Trophoblast cell (in vitro differentiated cells and primary cell): Measurements from ENCODE around the gene CDCA8.

Experiments used
- DNase-seq, 2 donors: peaks; one replicate each; pipeline ENCODE4 v3.0.0-alpha.2; 2016
- H2AFZ ChIP-seq: 2 replicates; pipeline ENCODE4 v1.6.1; 2013; ENCODE audit warnings: low read length, moderate library complexity, mild to moderate bottlenecking; ENCODE audit not compliant: insufficient read depth, poor library complexity
- H2AK5ac ChIP-seq: 2 replicates; pipeline ENCODE4 v1.6.1; 2013; ENCODE audit warnings: mild to moderate bottlenecking, low read length
- H2BK120ac ChIP-seq: 2 replicates; pipeline ENCODE4 v1.6.1; 2013; ENCODE audit warnings: low read length, mild to moderate bottlenecking, moderate library complexity; ENCODE audit not compliant: insufficient read depth, poor library complexity
- H2BK12ac ChIP-seq: 2 replicates; pipeline ENCODE4 v1.6.1; 2013; ENCODE audit warnings: mild to moderate bottlenecking, low read length, moderate library complexity
- H2BK5ac ChIP-seq: 2 replicates; pipeline ENCODE4 v1.6.1; 2013; ENCODE audit warnings: low read length, low read depth, moderate library complexity, mild to moderate bottlenecking; ENCODE audit not compliant: poor library complexity
- H3K14ac ChIP-seq: 2 replicates; pipeline ENCODE4 v1.6.1; 2013; ENCODE audit warnings: mild to moderate bottlenecking, low read length
- H3K18ac ChIP-seq: 2 replicates; pipeline ENCODE4 v1.6.1; 2013; ENCODE audit warnings: mild to moderate bottlenecking, low read length
- H3K23ac ChIP-seq: 2 replicates; pipeline ENCODE4 v1.6.1; 2013; ENCODE audit warnings: low read length
- H3K27ac ChIP-seq: 2 replicates; pipeline ENCODE4 v1.5.1; 2013; ENCODE audit warnings: low read depth, mild to moderate bottlenecking, inconsistent platforms, low read length, moderate library complexity
- H3K27me3 ChIP-seq: 2 replicates; pipeline ENCODE4 v1.6.1; 2013; ENCODE audit warnings: inconsistent platforms, mild to moderate bottlenecking, low read length, moderate library complexity; ENCODE audit not compliant: insufficient read depth
- H3K36me3 ChIP-seq, 2 experiments: 1 replicate in 1 of 2; 2 replicates in 1 of 2; pipeline ENCODE4 v1.6.1; 2013; ENCODE audit warnings: low read length in 2 of 2, mild to moderate bottlenecking in 2 of 2, moderate library complexity in 1 of 2; ENCODE audit not compliant: insufficient read depth in 2 of 2, control insufficient read depth in 1 of 2
- H3K4ac ChIP-seq: 2 replicates; pipeline ENCODE4 v1.6.1; 2013; ENCODE audit warnings: low read depth, mild to moderate bottlenecking, low read length, moderate library complexity
- H3K4me1 ChIP-seq, 2 experiments: 1 replicate in 1 of 2; 2 replicates in 1 of 2; pipeline ENCODE4 v1.6.1; 2013; ENCODE audit warnings: low read length in 2 of 2, mild to moderate bottlenecking in 2 of 2, moderate library complexity in 1 of 2; ENCODE audit not compliant: insufficient read depth in 2 of 2, control insufficient read depth in 1 of 2
- H3K4me2 ChIP-seq: 2 replicates; pipeline ENCODE4 v1.6.1; 2013; ENCODE audit warnings: inconsistent platforms, mild to moderate bottlenecking, low read length, moderate library complexity
- H3K4me3 ChIP-seq: 2 replicates; pipeline ENCODE4 v1.5.1; 2013; ENCODE audit warnings: mild to moderate bottlenecking, low read depth, low read length, inconsistent platforms
- H3K79me1 ChIP-seq: one replicate; pipeline ENCODE4 v1.6.1; 2013; ENCODE audit warnings: low read length
- H3K79me2 ChIP-seq: 2 replicates; pipeline ENCODE4 v1.6.1; 2013; ENCODE audit warnings: low read length, mild to moderate bottlenecking; ENCODE audit not compliant: control insufficient read depth, insufficient read depth, poor library complexity
- H3K9ac ChIP-seq: 2 replicates; pipeline ENCODE4 v1.6.1; 2013; ENCODE audit warnings: mild to moderate bottlenecking, low read length
- H3K9me3 ChIP-seq: 2 replicates; pipeline ENCODE4 v1.6.1; 2013; ENCODE audit warnings: low read depth, mild to moderate bottlenecking, control low read depth, inconsistent platforms, low read length; ENCODE audit not compliant: insufficient read depth
- H4K12ac ChIP-seq: 2 replicates; pipeline ENCODE4 v1.6.1; 2013; ENCODE audit warnings: low read depth, mild to moderate bottlenecking, low read length, moderate library complexity
- H4K8ac ChIP-seq: 2 replicates; pipeline ENCODE4 v1.6.1; 2013; ENCODE audit warnings: low read depth, mild to moderate bottlenecking, low read length, moderate library complexity
- H4K91ac ChIP-seq: one replicate; pipeline ENCODE4 v1.6.1; 2013; ENCODE audit warnings: low read depth, mild to moderate bottlenecking, low read length, moderate library complexity
- WGBS: extraction: QIAGEN DNeasy Blood & Tissue Kit; methylation state at CpG from one replicate; pipeline ENCODE4 v1.1.7; 2013; ENCODE audit warnings: missing lambda C conversion rate; ENCODE audit not compliant: insufficient read length, insufficient coverage; ENCODE audit errors: extremely low coverage; 5-methylcytosine and 5-hydroxymethylcytosine counted together

Gene CDCA8

GRCh38 chr1:37701051-37701450 is 8.7 kb downstream of the CDCA8 start:
- H3K79me1 ChIP-seq, result no peaks in the 10 kb centered on the region
- no peaks in the 10 kb centered on the region for H3K79me2 ChIP-seq
- H3K18ac ChIP-seq, result no peak overlapping the region
- H2BK12ac ChIP-seq, result no peak overlapping the region
- H4K8ac ChIP-seq, result no peak overlapping the region
- H3K23ac ChIP-seq, result no peak overlapping the region
- no peak overlapping the region for H2AFZ ChIP-seq
- no peaks in the 10 kb centered on the region for H3K9me3 ChIP-seq
- H3K4me1 ChIP-seq, result no peaks in the 10 kb centered on the region
- H3K14ac ChIP-seq, result no peak overlapping the region
- DNase-seq, result no peak
- H3K27me3 ChIP-seq, result no peaks in the 10 kb centered on the region
- no peak overlapping the region for H3K27ac ChIP-seq
- no peak overlapping the region for H3K4me2 ChIP-seq
- H2BK5ac ChIP-seq, result no peak overlapping the region
- no peak overlapping the region for H3K9ac ChIP-seq
- no peak overlapping the region for H4K12ac ChIP-seq
- no peak overlapping the region for H3K4me3 ChIP-seq
- no peak overlapping the region for H3K4ac ChIP-seq
- no CpG with 5 or more reads among the region's 2 CpGs for WGBS
- no peak overlapping the region for H2BK120ac ChIP-seq
- H3K36me3 ChIP-seq, result peaks cover 37 to 60% of the 10 kb centered on the region in 2 experiments
- no peak overlapping the region for H4K91ac ChIP-seq
- H2AK5ac ChIP-seq, result no peak overlapping the region

DNA sequence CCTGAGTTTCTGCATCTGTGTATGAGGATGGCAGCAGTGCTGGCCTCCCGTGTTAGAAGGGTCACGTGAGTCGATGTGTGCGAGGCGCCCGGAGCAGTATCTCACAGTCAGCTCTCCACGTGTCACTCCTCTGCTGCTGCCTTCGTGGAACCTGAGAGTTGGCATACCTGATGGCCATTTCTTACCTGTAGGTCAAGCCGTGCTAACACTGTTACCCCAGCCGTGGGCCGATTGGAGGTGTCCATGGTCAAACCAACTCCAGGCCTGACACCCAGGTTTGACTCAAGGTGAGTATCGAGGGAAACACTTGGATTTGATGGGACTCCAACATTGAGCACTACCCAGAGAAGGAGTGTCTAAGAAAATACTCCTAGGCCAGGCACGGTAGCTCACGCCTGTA is 10.7 kb downstream of the CDCA8 start:
- no peak for DNase-seq
- no peak overlapping the region for H3K23ac ChIP-seq
- no peak overlapping the region for H3K4me3 ChIP-seq
- no peak overlapping the region for H2BK5ac ChIP-seq
- WGBS, result no CpG with 5 or more reads among the region's 14 CpGs
- peaks cover 50 to 67% of the 10 kb centered on the region in 2 experiments for H3K36me3 ChIP-seq
- H3K27ac ChIP-seq, result no peak overlapping the region
- H3K9me3 ChIP-seq, result no peaks in the 10 kb centered on the region
- no peak overlapping the region for H3K18ac ChIP-seq
- H4K91ac ChIP-seq, result no peak overlapping the region
- H3K27me3 ChIP-seq, result no peaks in the 10 kb centered on the region
- no peak overlapping the region for H4K8ac ChIP-seq
- no peaks in the 10 kb centered on the region for H3K79me1 ChIP-seq
- no peak overlapping the region for H3K14ac ChIP-seq
- no peak overlapping the region for H2AFZ ChIP-seq
- H4K12ac ChIP-seq, result no peak overlapping the region
- no peak overlapping the region for H3K9ac ChIP-seq
- H3K4me1 ChIP-seq, result no peaks in the 10 kb centered on the region
- no peak overlapping the region for H2BK12ac ChIP-seq
- no peak overlapping the region for H3K4me2 ChIP-seq
- H2BK120ac ChIP-seq, result no peak overlapping the region
- no peak overlapping the region for H2AK5ac ChIP-seq
- H3K79me2 ChIP-seq, result no peaks in the 10 kb centered on the region
- no peak overlapping the region for H3K4ac ChIP-seq

- H3K79me1 ChIP-seq, result no peaks in the 10 kb centered on the region
- H3K9me3 ChIP-seq, result no peaks in the 10 kb centered on the region
- H3K27ac ChIP-seq, result no peak overlapping the region
- no peak for DNase-seq
- H3K27me3 ChIP-seq, result no peaks in the 10 kb centered on the region
- H3K4ac ChIP-seq, result no peak overlapping the region
- no peak overlapping the region for H3K4me3 ChIP-seq
- no peak overlapping the region for H2BK5ac ChIP-seq
- no peak overlapping the region for H3K9ac ChIP-seq
- H2BK12ac ChIP-seq, result no peak overlapping the region
- H4K91ac ChIP-seq, result no peak overlapping the region
- no peak overlapping the region for H3K14ac ChIP-seq
- WGBS, result no CpG with 5 or more reads among the region's 3 CpGs
- H3K36me3 ChIP-seq, result peaks cover 57 to 74% of the 10 kb centered on the region in 2 experiments
- no peak overlapping the region for H2BK120ac ChIP-seq
- no peak overlapping the region for H4K12ac ChIP-seq
- H2AFZ ChIP-seq, result no peak overlapping the region
- H3K18ac ChIP-seq, result no peak overlapping the region
- H4K8ac ChIP-seq, result no peak overlapping the region
- no peak overlapping the region for H3K4me2 ChIP-seq
- no peak overlapping the region for H3K23ac ChIP-seq
- no peaks in the 10 kb centered on the region for H3K79me2 ChIP-seq
- no peaks in the 10 kb centered on the region for H3K4me1 ChIP-seq
- no peak overlapping the region for H2AK5ac ChIP-seq
Measured at GRCh38 chr1:37704966-37705365, 12.7 kb downstream of the CDCA8 start.

DNA sequence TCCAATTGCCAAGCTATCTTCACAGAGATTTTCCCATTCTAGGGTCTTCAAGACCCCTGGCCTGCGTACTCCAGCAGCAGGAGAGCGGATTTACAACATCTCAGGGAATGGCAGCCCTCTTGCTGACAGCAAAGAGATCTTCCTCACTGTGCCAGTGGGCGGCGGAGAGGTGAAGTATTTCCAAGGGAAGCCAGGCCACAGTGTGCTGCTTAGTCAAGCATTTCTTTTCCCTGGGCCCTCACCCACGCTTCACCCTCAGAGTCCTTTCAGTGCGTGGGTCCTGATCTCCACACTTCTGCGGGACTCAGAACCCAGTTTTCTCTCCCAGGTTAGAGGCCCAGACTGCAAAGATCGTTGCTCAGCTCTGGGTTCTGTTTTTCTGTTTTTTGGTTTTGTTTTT is 13.1 kb downstream of the CDCA8 start:
- Histone ChIP-seq H3K18ac (no peak overlapping the region), H3K27ac (no peak overlapping the region), H3K9ac (no peak overlapping the region), H3K9me3 (no peaks in the 10 kb centered on the region), H2AFZ (no peak overlapping the region), H3K79me2 (no peaks in the 10 kb centered on the region), H2BK5ac (no peak overlapping the region), H3K4me2 (no peak overlapping the region), H2BK12ac (no peak overlapping the region), H2AK5ac (no peak overlapping the region), H4K8ac (no peak overlapping the region), H3K4ac (no peak overlapping the region), H2BK120ac (no peak overlapping the region), H3K36me3 (peaks cover 56 to 74% of the 10 kb centered on the region in 2 experiments), H3K79me1 (no peaks in the 10 kb centered on the region), H4K91ac (no peak overlapping the region), H3K27me3 (no peaks in the 10 kb centered on the region), H4K12ac (no peak overlapping the region), H3K23ac (no peak overlapping the region), H3K14ac (no peak overlapping the region), H3K4me3 (no peak overlapping the region), H3K4me1 (no peaks in the 10 kb centered on the region)
- WGBS, result no CpG with 5 or more reads among the region's 8 CpGs
- DNase-seq, result no peak
